ENCODE measurements around the gene ZNF280B. TPM values are rescaled to one million over a fixed set of nuclear protein-coding genes. Genes with fewer than 3 reads are reported as not detected.
"Not testable (repeated sequence)": the region's sequence is repeated elsewhere in the genome, so short reads cannot be mapped to it uniquely, and the experiment has no call there.

Gene ZNF280B
- polyA plus RNA-seq, 3 donors, result 0.04 TPM; not detected in 2

DNA sequence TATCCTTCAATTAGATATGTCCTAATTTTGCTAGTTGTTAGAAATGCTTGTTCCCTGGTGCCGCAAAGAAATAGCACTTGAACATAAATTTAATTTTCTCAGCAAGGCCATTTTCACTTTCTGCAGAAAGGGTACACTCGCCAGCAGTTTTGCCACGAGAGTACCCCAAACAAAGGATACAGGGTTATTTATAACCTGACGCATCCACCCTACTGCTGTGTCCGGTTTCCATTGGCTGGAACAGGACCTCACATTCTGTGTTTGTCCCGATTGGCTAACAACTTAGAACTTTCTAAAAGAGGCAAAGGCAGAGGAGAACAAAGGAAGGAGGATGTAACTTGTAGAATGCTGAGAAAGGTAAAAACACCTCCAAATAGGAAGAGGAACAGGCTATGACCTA lies 1.4 kb upstream of the ZNF280B start:
- H3K9me3 ChIP-seq (replicated peaks in 1 of 2; ENCODE audit: control insufficient read depth in 1 of 2, insufficient read depth in 1 of 2, low read length in 2 of 2), result peaks cover 13% of the 10 kb centered on the region in 2 donors
- DNase-seq; H3K27ac ChIP-seq (ENCODE audit: low read depth in 1 of 2, low read length in 2 of 2); H4K20me1 ChIP-seq (ENCODE audit: insufficient read depth, low read length); H3K4me3 Mint-ChIP-seq; H3K4me2 ChIP-seq (replicated peaks; ENCODE audit: extremely low read depth, low read length, poor library complexity, severe bottlenecking); H3K4me3 ChIP-seq (replicated peaks in 1 of 3; ENCODE audit: low read depth in 2 of 3, low read length in 3 of 3); H3K27me3 ChIP-seq (ENCODE audit: control insufficient read depth in 2 of 2, insufficient read depth in 2 of 2, low read length in 2 of 2); H3K79me2 ChIP-seq (ENCODE audit: insufficient read depth, low read length); intact Hi-C loops (cut with micrococcal nuclease); H2AFZ ChIP-seq (ENCODE audit: insufficient read depth, low read depth, low read length, poor library complexity, severe bottlenecking); H3K36me3 ChIP-seq (replicated peaks in 1 of 2; ENCODE audit: control insufficient read depth in 1 of 2, insufficient read depth in 2 of 2, low read length in 2 of 2); H3K36me3 Mint-ChIP-seq; H3K9ac ChIP-seq (ENCODE audit: insufficient read depth, low read length, poor library complexity, severe bottlenecking); H3K27ac Mint-ChIP-seq: not testable (repeated sequence)
- H3K4me1 Mint-ChIP-seq, result peaks cover 18% of the 10 kb centered on the region
- WGBS (ENCODE audit: insufficient coverage), result 94% methylated on average over 3 of the region's 6 CpGs
- peaks cover 8 to 23% (median 15%) of the 10 kb centered on the region in 7 donors for H3K9me3 Mint-ChIP-seq
- H3K4me1 ChIP-seq (ENCODE audit: control insufficient read depth in 1 of 2, insufficient read depth in 2 of 2, low read length in 2 of 2), result peaks cover 10 to 15% of the 10 kb centered on the region in 2 donors
- H3K27me3 Mint-ChIP-seq (ENCODE audit: low read depth in 3 of 3), result peaks cover 6 to 17% (median 8%) of the 10 kb centered on the region in 3 donors

DNA sequence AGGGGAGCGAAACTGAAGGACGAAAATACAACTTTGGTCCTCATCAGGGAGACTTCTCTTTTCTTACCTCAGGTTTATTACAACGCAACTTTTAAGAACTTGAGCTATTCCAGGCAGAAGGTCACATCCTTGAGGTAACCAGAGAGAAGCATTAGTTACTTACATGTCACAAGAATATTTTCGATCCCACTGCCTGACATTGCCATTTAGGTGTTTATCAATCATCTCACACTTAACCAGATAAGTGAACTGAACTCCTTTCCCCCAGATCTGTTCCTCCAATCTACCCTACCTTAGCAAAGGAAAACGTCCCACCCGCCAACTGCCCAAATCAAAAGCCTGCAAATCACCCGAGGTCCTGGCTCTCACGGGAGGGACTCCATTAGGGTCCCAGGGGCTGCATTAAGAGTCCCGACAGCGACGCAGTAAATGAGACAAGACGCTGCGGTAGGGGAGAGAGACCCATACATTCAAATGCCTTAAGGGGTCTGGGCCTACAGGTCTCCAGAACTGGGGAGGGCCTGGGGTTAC lies 734 bp downstream of the ZNF280B start:
- Histone ChIP-seq H3K36me3 (replicated peaks in 1 of 2; ENCODE audit: control insufficient read depth in 1 of 2, insufficient read depth in 2 of 2, low read length in 2 of 2) (no peaks in the 10 kb centered on the region), H3K9ac (ENCODE audit: insufficient read depth, low read length, poor library complexity, severe bottlenecking) (peak overlapping the region; percentile 60), H2AFZ (ENCODE audit: insufficient read depth, low read depth, low read length, poor library complexity, severe bottlenecking) (peak overlapping the region; percentile 92), H3K4me2 (replicated peaks; ENCODE audit: extremely low read depth, low read length, poor library complexity, severe bottlenecking) (peak overlapping the region; percentile 89), H3K27ac (ENCODE audit: low read depth in 1 of 2, low read length in 2 of 2) (no peak overlapping the region), H3K9me3 (replicated peaks in 1 of 2; ENCODE audit: control insufficient read depth in 1 of 2, insufficient read depth in 1 of 2, low read length in 2 of 2) (peaks cover 13% of the 10 kb centered on the region in 2 donors), H3K27me3 (ENCODE audit: control insufficient read depth in 2 of 2, insufficient read depth in 2 of 2, low read length in 2 of 2) (no peaks in the 10 kb centered on the region), H4K20me1 (ENCODE audit: insufficient read depth, low read length) (no peaks in the 10 kb centered on the region), H3K79me2 (ENCODE audit: insufficient read depth, low read length) (no peaks in the 10 kb centered on the region), H3K4me3 (replicated peaks in 1 of 3; ENCODE audit: low read depth in 2 of 3, low read length in 3 of 3) (peak overlapping the region; percentile 21 to 76 (median 56)), H3K4me1 (ENCODE audit: control insufficient read depth in 1 of 2, insufficient read depth in 2 of 2, low read length in 2 of 2) (peaks cover 10 to 15% of the 10 kb centered on the region in 2 donors)
- peaks cover 6 to 10% (median 8%) of the 10 kb centered on the region in 3 donors for H3K27me3 Mint-ChIP-seq (ENCODE audit: low read depth in 3 of 3)
- intact Hi-C loops (cut with micrococcal nuclease), result no loop called here
- DNase-seq, result no peak
- no peaks in the 10 kb centered on the region for H3K36me3 Mint-ChIP-seq
- WGBS (ENCODE audit: insufficient coverage), result 27% methylated on average over 12 of the region's 13 CpGs
- H3K4me3 Mint-ChIP-seq, result peak overlapping the region; percentile 75 to 84
- peaks cover 8 to 23% (median 15%) of the 10 kb centered on the region in 7 donors for H3K9me3 Mint-ChIP-seq
- TF ChIP-seq, protein P1, sequence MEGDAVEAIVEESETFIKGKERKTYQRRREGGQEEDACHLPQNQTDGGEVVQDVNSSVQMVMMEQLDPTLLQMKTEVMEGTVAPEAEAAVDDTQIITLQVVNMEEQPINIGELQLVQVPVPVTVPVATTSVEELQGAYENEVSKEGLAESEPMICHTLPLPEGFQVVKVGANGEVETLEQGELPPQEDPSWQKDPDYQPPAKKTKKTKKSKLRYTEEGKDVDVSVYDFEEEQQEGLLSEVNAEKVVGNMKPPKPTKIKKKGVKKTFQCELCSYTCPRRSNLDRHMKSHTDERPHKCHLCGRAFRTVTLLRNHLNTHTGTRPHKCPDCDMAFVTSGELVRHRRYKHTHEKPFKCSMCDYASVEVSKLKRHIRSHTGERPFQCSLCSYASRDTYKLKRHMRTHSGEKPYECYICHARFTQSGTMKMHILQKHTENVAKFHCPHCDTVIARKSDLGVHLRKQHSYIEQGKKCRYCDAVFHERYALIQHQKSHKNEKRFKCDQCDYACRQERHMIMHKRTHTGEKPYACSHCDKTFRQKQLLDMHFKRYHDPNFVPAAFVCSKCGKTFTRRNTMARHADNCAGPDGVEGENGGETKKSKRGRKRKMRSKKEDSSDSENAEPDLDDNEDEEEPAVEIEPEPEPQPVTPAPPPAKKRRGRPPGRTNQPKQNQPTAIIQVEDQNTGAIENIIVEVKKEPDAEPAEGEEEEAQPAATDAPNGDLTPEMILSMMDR (IDR thresholded peaks at IDR 0.05), result no peak
- H3K27ac Mint-ChIP-seq, result no peak overlapping the region
- H3K4me1 Mint-ChIP-seq, result peaks cover 18% of the 10 kb centered on the region

Data from CD14-positive monocyte (primary cell).